HCEC 1CT (cell line): ENCODE results near the gene CBFA2T3.

Source experiments
- DNase-seq: peaks from one replicate; pipeline ENCODE4 v3.0.0-alpha.2; 2017

The CBFA2T3 gene

GRCh38 chr16:88885693-88886280 is 91.2 kb downstream of the CBFA2T3 start:
- no peak for DNase-seq

- DNase-seq: no peak
These were observed 92.3 kb downstream of the CBFA2T3 start for GRCh38 chr16:88884569-88885271.

GRCh38 chr16:88883946-88884345 is 93.1 kb downstream of the CBFA2T3 start:
- DNase-seq: no peak

- no peak for DNase-seq
These were observed 93.7 kb downstream of the CBFA2T3 start for GRCh38 chr16:88883117-88883895.

- no peak for DNase-seq
These were observed 94.5 kb downstream of the CBFA2T3 start for GRCh38 chr16:88882358-88883030.

GRCh38 chr16:88881675-88882357 is 95.2 kb downstream of the CBFA2T3 start:
- no peak for DNase-seq

- no peak for DNase-seq
These were observed 95.9 kb downstream of the CBFA2T3 start for GRCh38 chr16:88881007-88881615.

GRCh38 chr16:88880226-88881006 is 96.6 kb downstream of the CBFA2T3 start:
- no peak for DNase-seq

GRCh38 chr16:88879788-88880055 is 97.3 kb downstream of the CBFA2T3 start:
- DNase-seq: no peak

- DNase-seq: no peak
These were observed 97.8 kb downstream of the CBFA2T3 start for GRCh38 chr16:88878967-88879787.

- no peak for DNase-seq
These were observed 98.7 kb downstream of the CBFA2T3 start for GRCh38 chr16:88878356-88878755.

GRCh38 chr16:88877564-88878289 is 99.3 kb downstream of the CBFA2T3 start:
- DNase-seq: no peak

- DNase-seq: no peak
These were observed 100.0 kb downstream of the CBFA2T3 start for GRCh38 chr16:88876942-88877526.

GRCh38 chr16:88875703-88876234 is 101.2 kb downstream of the CBFA2T3 start:
- no peak for DNase-seq

GRCh38 chr16:88874938-88875599 is 101.9 kb downstream of the CBFA2T3 start:
- DNase-seq: no peak

- DNase-seq: no peak
These were observed 104.2 kb downstream of the CBFA2T3 start for GRCh38 chr16:88872650-88873331.

- no peak for DNase-seq
These were observed 105.1 kb downstream of the CBFA2T3 start for GRCh38 chr16:88871730-88872416.

GRCh38 chr16:88871349-88871702 is 105.7 kb downstream of the CBFA2T3 start:
- no peak for DNase-seq
